GM19035 (cell line): Measurements from ENCODE around the gene DLG2.
"Not testable (repeated sequence)": the region's sequence is repeated elsewhere in the genome, so short reads cannot be mapped to it uniquely, and the experiment has no call there.

Source experiments
- ATAC-seq: cut with Tn5 transposase; IDR thresholded peaks from one replicate; pipeline ENCODE4 v1.9.1; 2021; ENCODE audit not compliant: unreplicated experiment

DLG2 gene

DNA sequence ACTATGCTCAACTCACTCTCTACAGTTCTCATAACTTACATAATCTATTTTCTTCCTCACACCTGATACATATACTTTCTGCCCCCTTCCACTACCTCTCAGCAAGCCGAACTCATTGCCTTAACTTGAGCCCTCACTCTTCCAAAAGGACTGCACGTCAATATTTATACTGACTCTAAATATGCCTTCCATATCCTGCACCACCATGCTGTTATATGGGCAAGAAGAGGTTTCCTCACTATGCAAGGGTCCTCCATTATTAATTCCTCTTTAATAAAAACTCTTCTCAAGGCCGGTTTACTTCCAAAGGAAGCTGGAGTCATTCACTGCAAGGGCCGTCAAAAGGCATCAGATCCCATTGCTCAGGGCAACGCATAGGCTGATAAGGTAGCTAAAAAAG, 2204.5 kb downstream of the DLG2 start:
- not testable (repeated sequence) for ATAC-seq

DNA sequence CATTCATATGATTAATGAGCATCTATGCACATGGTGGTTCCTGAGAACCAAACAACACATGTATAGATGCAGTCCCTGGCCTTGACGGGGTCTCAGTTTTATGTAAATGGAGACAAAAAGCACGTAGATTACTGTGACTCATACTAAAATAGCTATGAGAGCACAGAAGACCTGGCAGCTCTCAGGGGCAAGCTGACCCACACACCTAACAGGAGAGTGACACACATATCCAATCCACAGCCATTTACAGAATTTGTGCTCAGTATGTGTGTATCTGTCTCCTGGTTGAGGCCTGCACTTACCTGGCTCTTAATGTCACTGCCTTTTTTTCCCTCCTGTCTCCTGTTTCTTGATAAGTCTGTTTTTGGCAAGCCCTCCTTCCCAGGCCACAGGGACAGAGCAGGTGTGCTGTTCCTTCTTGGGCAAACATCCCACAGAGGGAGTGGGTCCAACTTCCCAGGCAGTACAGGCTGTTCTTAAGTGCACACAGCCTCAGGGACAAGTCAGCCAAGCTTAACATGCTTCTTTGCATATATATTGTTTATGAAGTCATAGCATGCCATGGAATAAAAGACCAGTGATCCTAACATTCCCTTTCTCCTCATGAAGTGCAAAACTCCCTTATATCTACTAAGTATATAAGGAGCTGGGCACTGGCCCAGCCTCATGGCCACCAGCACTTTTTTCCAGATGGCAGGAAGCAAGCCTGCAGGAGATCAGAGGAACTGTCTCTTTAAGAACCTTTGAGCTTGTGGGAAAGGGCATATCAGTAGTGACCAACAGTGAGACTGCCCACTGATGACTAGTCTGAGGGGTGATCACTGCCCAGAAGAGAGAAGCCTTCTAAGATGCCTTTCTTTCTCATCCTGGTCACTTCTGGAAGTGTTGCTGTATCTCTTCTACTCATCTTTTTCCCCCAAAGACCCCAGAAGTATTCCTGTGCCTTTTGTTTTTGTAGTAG, 2216.3 kb downstream of the DLG2 start:
- ATAC-seq: no peak

DNA sequence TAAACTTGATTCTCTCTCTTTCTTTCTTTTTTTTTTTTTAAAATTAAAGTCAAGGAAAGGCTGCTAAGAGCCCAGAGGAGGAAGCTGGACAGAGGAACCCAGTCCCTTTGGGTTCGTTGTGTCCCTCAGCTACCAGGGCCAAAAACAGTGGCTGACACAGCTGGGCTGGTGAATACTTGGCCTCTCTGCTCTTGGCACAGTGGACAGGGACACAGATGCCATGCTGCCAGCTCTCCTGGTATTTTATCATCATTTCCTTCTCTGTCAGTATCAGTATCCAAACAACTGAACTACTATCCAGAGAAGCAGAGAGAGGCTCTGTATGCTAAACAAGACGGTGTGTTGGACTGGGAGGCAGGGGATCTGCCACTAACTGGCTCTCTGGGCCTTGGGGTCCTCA, 2217.3 kb downstream of the DLG2 start:
- no peak for ATAC-seq

DNA sequence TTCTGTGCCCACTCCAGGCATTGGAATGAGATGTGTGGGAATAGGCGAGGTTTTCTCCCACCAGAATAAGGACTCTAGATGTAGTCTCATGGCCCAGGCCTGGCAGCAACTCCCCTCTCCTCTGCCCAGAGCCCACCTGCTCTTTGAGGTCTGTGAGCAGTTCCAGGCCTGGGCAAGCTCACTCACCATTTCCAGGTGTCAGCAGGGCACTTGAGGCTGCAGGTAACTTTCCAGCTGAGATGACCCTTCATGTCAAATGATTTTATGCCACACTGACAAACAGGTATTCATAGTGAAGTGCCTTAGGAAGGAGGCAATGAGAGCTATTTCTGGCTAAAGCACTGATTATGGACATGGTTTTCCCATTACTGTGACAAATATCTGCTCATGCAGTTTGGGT, 2217.7 kb downstream of the DLG2 start:
- no peak for ATAC-seq

DNA sequence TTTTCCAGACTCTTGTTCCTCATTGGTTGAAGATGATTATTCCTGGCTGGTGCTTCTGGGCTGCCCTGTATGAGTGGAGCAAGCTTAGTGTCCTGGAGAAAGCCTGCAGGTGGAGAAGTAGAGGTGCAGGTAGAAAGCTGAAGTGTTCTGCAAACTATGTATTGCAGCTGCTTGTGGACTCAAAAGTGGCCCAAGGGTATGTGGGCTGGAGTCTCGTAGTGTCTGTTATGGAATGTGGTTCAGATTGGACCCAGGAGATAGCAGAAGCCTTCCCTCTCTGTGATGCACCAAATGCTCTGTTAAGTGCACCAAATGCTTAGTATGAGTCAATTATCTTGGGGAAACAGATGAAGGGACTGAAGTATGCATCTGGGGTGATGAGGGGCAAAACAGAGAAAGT, 2218.2 kb downstream of the DLG2 start:
- no peak for ATAC-seq
